Caco-2 (cell line): ENCODE results near the gene MANSC4. TPM values are rescaled to one million over a fixed set of nuclear protein-coding genes. Genes with fewer than 3 reads are reported as not detected.

Source experiments
- BruUV-seq: library from RNA; stranded (reverse); fragments of 400-500 nt; replicated peaks from 2 replicates; lab custom pipeline; 2021; lab: Mats Ljungman, UMichigan
- CTCF ChIA-PET: fragments of 300-600 bp; sonication (Branson Sonifier 250); formaldehyde crosslinking; loops from one replicate; lab custom pipeline; 2022; ENCODE audit warnings: antibody characterized with exemption; lab: Charles Lee
- POLR2A ChIA-PET: fragments of 300-600 bp; sonication (Branson Sonifier 250); formaldehyde crosslinking; loops from one replicate; lab custom pipeline; 2022; ENCODE audit warnings: antibody characterized with exemption; lab: Charles Lee
- DNase-seq, 2 experiments: peaks; one replicate each; pipeline versions ENCODE4 v3.0.0 to v3.0.0-alpha.2; 2020 to 2022
- H3K27me3 ChIP-seq: replicated peaks from 2 replicates; pipeline ENCODE4 v1.6.0; 2011; ENCODE audit warnings: low read length; ENCODE audit not compliant: control insufficient read depth, insufficient read depth
- H3K36me3 ChIP-seq: 2 replicates; pipeline ENCODE4 v1.5.1; 2011; ENCODE audit warnings: low read length; ENCODE audit not compliant: control insufficient read depth, insufficient read depth
- H3K4me1 ChIP-seq: fragments of 250-450 bp; sonication (Bioruptor Pico); 2 replicates; pipeline ENCODE4 v1.5.1; 2020; ENCODE audit warnings: mild to moderate bottlenecking
- H3K4me3 ChIP-seq: 2 replicates; pipeline ENCODE4 v1.5.1; 2011; ENCODE audit warnings: low read depth, mild to moderate bottlenecking, control low read depth, low read length
- H3K9me3 ChIP-seq: fragments of 250-450 bp; sonication (Bioruptor Pico); 2 replicates; pipeline ENCODE4 v1.5.1; 2020; ENCODE audit warnings: mild to moderate bottlenecking, moderate library complexity
- H3K27ac Mint-ChIP-seq: one replicate; pipeline ENCODE4 v1.8.0; 2022; ENCODE audit warnings: mixed read lengths; ENCODE audit not compliant: unreplicated experiment
- H3K27me3 Mint-ChIP-seq: one replicate; pipeline ENCODE4 v1.8.0; 2022; ENCODE audit warnings: mixed read lengths; ENCODE audit not compliant: insufficient read depth, unreplicated experiment
- H3K36me3 Mint-ChIP-seq: one replicate; pipeline ENCODE4 v1.8.0; 2022; ENCODE audit warnings: mild to moderate bottlenecking, mixed read lengths; ENCODE audit not compliant: insufficient read depth, unreplicated experiment
- H3K4me1 Mint-ChIP-seq: one replicate; pipeline ENCODE4 v1.8.0; 2022; ENCODE audit warnings: low read depth, mixed read lengths; ENCODE audit not compliant: unreplicated experiment
- H3K4me3 Mint-ChIP-seq: one replicate; pipeline ENCODE4 v1.8.0; 2022; ENCODE audit warnings: mild to moderate bottlenecking, moderate library complexity, mixed read lengths; ENCODE audit not compliant: unreplicated experiment
- H3K9me3 Mint-ChIP-seq: one replicate; pipeline ENCODE4 v1.8.0; 2022; ENCODE audit warnings: mixed read lengths; ENCODE audit not compliant: unreplicated experiment
- CTCF ChIP-seq, 2 experiments: fragments of 200-600 bp in 1 of 2; IDR thresholded peaks; 1 replicate in 1 of 2; 2 replicates in 1 of 2; pipeline versions ENCODE4 v1.5.1 to v1.8.0; 2011 to 2022; ENCODE audit warnings: antibody characterized with exemption in 1 of 2, control low read depth in 1 of 2, inconsistent platforms in 1 of 2, low read depth in 1 of 2, low read length in 1 of 2, mild to moderate bottlenecking in 1 of 2, moderate library complexity in 1 of 2; ENCODE audit not compliant: insufficient read depth in 1 of 2, severe bottlenecking in 1 of 2, unreplicated experiment in 1 of 2
- intact Hi-C: fragments of 100-400 bp; cut with micrococcal nuclease; formaldehyde crosslinking; loops from one replicate; pipeline ENCODE4 v1.10.0; 2022; ENCODE audit not compliant: unreplicated experiment
- total RNA-seq: library from RNA; stranded (reverse); gene quantifications from 2 replicates; pipeline ENCODE4 v1.2.3, GENCODE V29; 2022

MANSC4 gene
- total RNA-seq, 1 experiment from 2014 or later: not detected

GRCh38 chr12:27769142-27769673 lies 10.8 kb downstream of the MANSC4 start:
- Mint-ChIP-seq H3K36me3 (no peaks in the 10 kb centered on the region), H3K27ac (no peak overlapping the region), H3K9me3 (no peaks in the 10 kb centered on the region), H3K4me1 (no peaks in the 10 kb centered on the region), H3K4me3 (no peak overlapping the region), H3K27me3 (no peaks in the 10 kb centered on the region)
- POLR2A ChIA-PET: no interaction called here
- no peaks in the 10 kb centered on the region for H3K4me1 ChIP-seq
- CTCF ChIA-PET: no interaction called here
- no TSS peak for BruUV-seq
- DNase-seq: no peak
- no peak for TF ChIP-seq CTCF (IDR thresholded peaks at IDR 0.05; ENCODE audit: insufficient read depth in 1 of 2, low read depth in 1 of 2, low read length in 1 of 2, severe bottlenecking in 1 of 2, unreplicated experiment in 1 of 2)
- H3K27me3 ChIP-seq: no peaks in the 10 kb centered on the region
- intact Hi-C loops: no loop called here
- H3K4me3 ChIP-seq: no peak overlapping the region
- no peaks in the 10 kb centered on the region for H3K36me3 ChIP-seq
- no peaks in the 10 kb centered on the region for H3K9me3 ChIP-seq

GRCh38 chr12:27766587-27766986 lies 13.4 kb downstream of the MANSC4 start:
- H3K9me3 ChIP-seq: no peaks in the 10 kb centered on the region
- no peak for DNase-seq
- intact Hi-C loops: no loop called here
- no TSS peak for BruUV-seq
- no peak overlapping the region for H3K27ac Mint-ChIP-seq
- peaks cover 3% of the 10 kb centered on the region; the same call in 1 of the 2 replicates for H3K4me1 ChIP-seq
- no peak for TF ChIP-seq CTCF (IDR thresholded peaks at IDR 0.05; ENCODE audit: insufficient read depth in 1 of 2, low read depth in 1 of 2, low read length in 1 of 2, severe bottlenecking in 1 of 2, unreplicated experiment in 1 of 2)
- no peaks in the 10 kb centered on the region for H3K36me3 ChIP-seq
- CTCF ChIA-PET: no interaction called here
- POLR2A ChIA-PET: no interaction called here
- H3K36me3 Mint-ChIP-seq: no peaks in the 10 kb centered on the region
- H3K4me1 Mint-ChIP-seq: no peaks in the 10 kb centered on the region
- no peaks in the 10 kb centered on the region for H3K27me3 ChIP-seq
- H3K9me3 Mint-ChIP-seq: no peaks in the 10 kb centered on the region
- no peaks in the 10 kb centered on the region for H3K27me3 Mint-ChIP-seq
- H3K4me3 ChIP-seq: no peak overlapping the region
- H3K4me3 Mint-ChIP-seq: no peak overlapping the region

- intact Hi-C loops: no loop called here
- Mint-ChIP-seq H3K27ac (no peak overlapping the region), H3K36me3 (peaks cover 6% of the 10 kb centered on the region), H3K27me3 (no peaks in the 10 kb centered on the region), H3K4me1 (no peaks in the 10 kb centered on the region), H3K9me3 (no peaks in the 10 kb centered on the region), H3K4me3 (no peak overlapping the region)
- no peak overlapping the region for H3K4me3 ChIP-seq
- no peak for DNase-seq
- no peaks in the 10 kb centered on the region for H3K36me3 ChIP-seq
- POLR2A ChIA-PET: no interaction called here
- no peaks in the 10 kb centered on the region for H3K27me3 ChIP-seq
- peaks cover 3% of the 10 kb centered on the region; the same call in 1 of the 2 replicates for H3K4me1 ChIP-seq
- TF ChIP-seq CTCF (IDR thresholded peaks at IDR 0.05; ENCODE audit: insufficient read depth in 1 of 2, low read depth in 1 of 2, low read length in 1 of 2, severe bottlenecking in 1 of 2, unreplicated experiment in 1 of 2): no peak
- BruUV-seq: no TSS peak
- no peaks in the 10 kb centered on the region for H3K9me3 ChIP-seq
- CTCF ChIA-PET: no interaction called here
These were observed 17.3 kb downstream of the MANSC4 start for GRCh38 chr12:27762757-27763156.
